Liver (tissue), 9 donors: Measurements from ENCODE around the gene SPRR2E. TPM values are rescaled to one million over a fixed set of nuclear protein-coding genes. Genes with fewer than 3 reads are reported as not detected.

Experiments
- DNase-seq: peaks from one replicate; pipeline ENCODE4 v3.0.0-alpha.2; 2017; ENCODE audit warnings: low spot score
- H3K27ac ChIP-seq, 2 donors: one replicate each; pipeline ENCODE4 v1.7.0; 2013; ENCODE audit warnings: inconsistent platforms in 2 of 2, low read length in 2 of 2, control low read depth in 1 of 2, low read depth in 1 of 2, mild to moderate bottlenecking in 1 of 2
- H3K27me3 ChIP-seq, 4 donors: one replicate each; pipeline versions ENCODE4 v1.6.1 to v1.7.0; 2013; ENCODE audit warnings: low read length in 3 of 4, inconsistent platforms in 1 of 4, mild to moderate bottlenecking in 1 of 4, moderate library complexity in 1 of 4; ENCODE audit not compliant: control insufficient read depth in 4 of 4, insufficient read depth in 4 of 4
- H3K36me3 ChIP-seq, 4 donors: one replicate each; pipeline versions ENCODE4 v1.6.1 to v1.7.0; 2013; ENCODE audit warnings: low read length in 3 of 4, mild to moderate bottlenecking in 3 of 4, low read depth in 1 of 4, moderate library complexity in 1 of 4; ENCODE audit not compliant: control insufficient read depth in 4 of 4, insufficient read depth in 3 of 4
- H3K4me1 ChIP-seq, 4 donors: one replicate each; pipeline versions ENCODE4 v1.6.1 to v1.7.0; 2013; ENCODE audit warnings: low read length in 3 of 4, mild to moderate bottlenecking in 3 of 4, moderate library complexity in 1 of 4; ENCODE audit not compliant: control insufficient read depth in 4 of 4, insufficient read depth in 4 of 4
- H3K4me3 ChIP-seq, 3 donors: one replicate each; pipeline versions ENCODE4 v1.6.1 to v1.7.0; 2013; ENCODE audit warnings: low read length in 3 of 3, control low read depth in 1 of 3, low read depth in 1 of 3, mild to moderate bottlenecking in 1 of 3
- H3K9ac ChIP-seq, 2 donors: one replicate each; pipeline ENCODE4 v1.7.0; 2013; ENCODE audit warnings: low read length in 2 of 2, mild to moderate bottlenecking in 2 of 2, moderate library complexity in 2 of 2, control low read depth in 1 of 2, low read depth in 1 of 2
- H3K9me3 ChIP-seq, 4 donors: one replicate each; pipeline versions ENCODE4 v1.6.1 to v1.7.0; 2013; ENCODE audit warnings: low read length in 3 of 4; ENCODE audit not compliant: control insufficient read depth in 4 of 4
- CTCF ChIP-seq: fragments of 150-350 bp; IDR thresholded peaks from 2 replicates; pipeline ENCODE4 v1.5.1; 2017; ENCODE audit warnings: improper control_type of control experiment, low read depth, low read length; ENCODE audit not compliant: missing input control
- EGR1 ChIP-seq, 2 donors: IDR thresholded peaks; 2 replicates each; pipeline ENCODE4 v1.6.1; 2016 to 2018; ENCODE audit warnings: antibody characterized with exemption in 2 of 2, low read depth in 2 of 2
- FOXA1 ChIP-seq: IDR thresholded peaks from 2 replicates; pipeline ENCODE4 v1.6.1; 2016; ENCODE audit warnings: antibody characterized with exemption
- GABPA ChIP-seq, 2 donors: IDR thresholded peaks in 1 of 2; conservative IDR thresholded peaks in 1 of 2; 2 replicates each; pipeline ENCODE4 v1.6.1; 2016; ENCODE audit warnings: antibody characterized with exemption in 2 of 2, mild to moderate bottlenecking in 1 of 2, moderate library complexity in 1 of 2
- HNF4G ChIP-seq: IDR thresholded peaks from 2 replicates; pipeline ENCODE4 v1.6.1; 2016; ENCODE audit warnings: antibody characterized with exemption
- NR2F2 ChIP-seq: IDR thresholded peaks from 2 replicates; pipeline ENCODE4 v1.6.1; 2016; ENCODE audit warnings: antibody characterized with exemption
- RAD21 ChIP-seq, 2 donors: IDR thresholded peaks; 2 replicates each; pipeline ENCODE4 v1.6.1; 2016; ENCODE audit warnings: antibody characterized with exemption in 2 of 2, mild to moderate bottlenecking in 2 of 2
- REST ChIP-seq: IDR thresholded peaks from 2 replicates; pipeline ENCODE4 v1.6.1; 2016; ENCODE audit warnings: antibody characterized with exemption, mild to moderate bottlenecking
- SP1 ChIP-seq: IDR thresholded peaks from 2 replicates; pipeline ENCODE4 v1.6.1; 2018; ENCODE audit warnings: antibody characterized with exemption, mild to moderate bottlenecking
- TAF1 ChIP-seq: conservative IDR thresholded peaks from 2 replicates; pipeline ENCODE4 v1.6.1; 2016; ENCODE audit warnings: antibody characterized with exemption, mild to moderate bottlenecking
- YY1 ChIP-seq: IDR thresholded peaks from 2 replicates; pipeline ENCODE4 v1.6.1; 2016; ENCODE audit warnings: antibody characterized with exemption, mild to moderate bottlenecking
- ZBTB33 ChIP-seq: IDR thresholded peaks from 2 replicates; pipeline ENCODE4 v1.6.1; 2016; ENCODE audit warnings: antibody characterized with exemption
- WGBS: extraction: QIAGEN DNeasy Blood & Tissue Kit; methylation state at CpG from one replicate; pipeline ENCODE4 v1.1.7; 2013; 5-methylcytosine and 5-hydroxymethylcytosine counted together
- polyA plus RNA-seq, 2 donors: library from polyadenylated mRNA; stranded (reverse) in 1 of 2; unstranded in 1 of 2; fragments of 200-250 nt in 1 of 2; fragments of >200 nt in 1 of 2; fragmentation: Nextera tagmentation in 1 of 2; extraction: Ambion mirVana in 1 of 2; gene quantifications; one replicate each; pipeline versions ENCODE4 v1.2.1 to v1.2.3, GENCODE V29; 2013 to 2015
- total RNA-seq, 2 donors: library from RNA; depleted of rRNA; stranded (reverse); fragments of >200 nt; gene quantifications; one replicate each; pipeline ENCODE4 v1.2.3, GENCODE V29; 2014
- TF ChIP-seq, protein P1 (sequence below): IDR thresholded peaks from 2 replicates; pipeline ENCODE4 v1.6.1; 2016; ENCODE audit warnings: antibody characterized with exemption
- donor health status: healthy.
- donor health status: healthy.
- donor health status: healthy.
- donor health status: healthy.
- donor health status: healthy.

Gene SPRR2E
- total and polyA plus RNA-seq, 4 donors: not detected

- 77% methylated on average over 5 of the region's 5 CpGs for WGBS
- H3K36me3 ChIP-seq: no peaks in the 10 kb centered on the region
- no peaks in the 10 kb centered on the region for H3K27me3 ChIP-seq
- no peaks in the 10 kb centered on the region for H3K4me1 ChIP-seq
- TF ChIP-seq REST (no peak), RAD21 (IDR thresholded peaks at IDR 0.05) (no peak), TAF1 (no peak), GABPA (IDR thresholded peaks at IDR 0.05 in 1 of 2, conservative IDR thresholded peaks at IDR 0.05 in 1 of 2) (no peak), NR2F2 (no peak), YY1 (no peak), FOXA1 (no peak), SP1 (no peak), EGR1 (IDR thresholded peaks at IDR 0.05; ENCODE audit: low read depth in 2 of 2) (no peak)
- TF ChIP-seq, protein P1, sequence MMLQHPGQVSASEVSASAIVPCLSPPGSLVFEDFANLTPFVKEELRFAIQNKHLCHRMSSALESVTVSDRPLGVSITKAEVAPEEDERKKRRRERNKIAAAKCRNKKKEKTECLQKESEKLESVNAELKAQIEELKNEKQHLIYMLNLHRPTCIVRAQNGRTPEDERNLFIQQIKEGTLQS: no peak
- H3K9ac ChIP-seq: no peak overlapping the region
- H3K27ac ChIP-seq: no peak overlapping the region
- H3K4me3 ChIP-seq: no peak overlapping the region
- no peaks in the 10 kb centered on the region for H3K9me3 ChIP-seq
- DNase-seq: no peak
Measured at GRCh38 chr1:153072806-153073726, 21.3 kb downstream of the SPRR2E start.

GRCh38 chr1:153071511-153071910 lies 22.8 kb downstream of the SPRR2E start, which contains the start of gene SPRR2B:
Gene SPRR2B, minus strand, starts transcription at chr1:153071611. Its CDS starts 772 bp downstream, at chr1:153070839.
- Histone ChIP-seq H3K27me3 (peaks cover 0 to 5% (median 0%) of the 10 kb centered on the region in 4 donors), H3K9me3 (no peaks in the 10 kb centered on the region), H3K4me3 (no peak within 1 kb of the TSS), H3K27ac (no peak within 1 kb of the TSS), H3K4me1 (no peaks in the 10 kb centered on the region), H3K9ac (no peak within 1 kb of the TSS), H3K36me3 (no peaks in the 10 kb centered on the region)
- DNase-seq: no peak
- 65% methylated on average over 2 of the region's 2 CpGs for WGBS
- TF ChIP-seq ZBTB33 (no peak), CTCF (no peak), REST (no peak), HNF4G (no peak), FOXA1 (no peak), EGR1 (IDR thresholded peaks at IDR 0.05; ENCODE audit: low read depth in 2 of 2) (no peak)
- TF ChIP-seq, protein P1: no peak
